Nephron (organoid): Measurements from ENCODE around the gene COG2.
"Not testable (repeated sequence)": the region's sequence is repeated elsewhere in the genome, so short reads cannot be mapped to it uniquely, and the experiment has no call there.

Source experiments
- H3K27ac Mint-ChIP-seq, 3 experiments: 2 replicates each; pipeline ENCODE4 v1.8.0; 2020; ENCODE audit warnings: mixed read lengths in 3 of 3, mild to moderate bottlenecking in 2 of 3, moderate library complexity in 1 of 3
- H3K27me3 Mint-ChIP-seq: 2 replicates; pipeline ENCODE4 v1.8.0; 2021; ENCODE audit warnings: low read depth, mild to moderate bottlenecking, moderate library complexity, mixed read lengths
- H3K36me3 Mint-ChIP-seq: 2 replicates; pipeline ENCODE4 v1.8.0; 2020; ENCODE audit warnings: low read depth, mixed read lengths
- H3K4me1 Mint-ChIP-seq: 2 replicates; pipeline ENCODE4 v1.8.0; 2020; ENCODE audit warnings: mixed read lengths
- H3K4me3 Mint-ChIP-seq, 3 experiments: 2 replicates each; pipeline ENCODE4 v1.8.0; 2020; ENCODE audit warnings: mild to moderate bottlenecking in 3 of 3, mixed read lengths in 3 of 3, moderate library complexity in 2 of 3
- H3K9me3 Mint-ChIP-seq: 2 replicates; pipeline ENCODE4 v1.8.0; 2020; ENCODE audit warnings: mixed read lengths
- CTCF ChIP-seq, 3 experiments: fragments of 200-600 bp; sonication (generic); IDR thresholded peaks; one replicate each; pipeline ENCODE4 v1.5.0; 2021; ENCODE audit warnings: antibody characterized with exemption in 3 of 3; ENCODE audit not compliant: unreplicated experiment in 3 of 3

COG2 gene

GRCh38 chr1:230696218-230696617 is 53.9 kb downstream of the COG2 start:
- Mint-ChIP-seq H3K27me3 (peaks cover 3% of the 10 kb centered on the region), H3K36me3 (peaks cover 23% of the 10 kb centered on the region), H3K4me3 (no peak overlapping the region), H3K9me3 (no peaks in the 10 kb centered on the region), H3K27ac (peak overlapping the region in 2 of 3 experiments; percentile 17 to 65), H3K4me1 (peaks cover 17% of the 10 kb centered on the region)
- TF ChIP-seq CTCF (IDR thresholded peaks at IDR 0.05; ENCODE audit: unreplicated experiment in 3 of 3) = no peak

- Mint-ChIP-seq H3K9me3 (no peaks in the 10 kb centered on the region), H3K27me3 (peaks cover 3% of the 10 kb centered on the region), H3K36me3 (peaks cover 16% of the 10 kb centered on the region), H3K4me1 (peaks cover 17% of the 10 kb centered on the region), H3K4me3 (no peak overlapping the region), H3K27ac (peak overlapping the region in 2 of 3 experiments; percentile 17 to 65)
- no peak for TF ChIP-seq CTCF (IDR thresholded peaks at IDR 0.05; ENCODE audit: unreplicated experiment in 3 of 3)
Observed at GRCh38 chr1:230696722-230697437, 54.6 kb downstream of the COG2 start.

- Mint-ChIP-seq H3K36me3 (peaks cover 5% of the 10 kb centered on the region), H3K4me3 (no peak overlapping the region), H3K27ac (no peak overlapping the region), H3K9me3 (no peaks in the 10 kb centered on the region), H3K4me1 (peaks cover 26% of the 10 kb centered on the region), H3K27me3 (peaks cover 3% of the 10 kb centered on the region)
- TF ChIP-seq CTCF (IDR thresholded peaks at IDR 0.05; ENCODE audit: unreplicated experiment in 3 of 3) = no peak
Observed at GRCh38 chr1:230698130-230698529, 55.8 kb downstream of the COG2 start.

- H3K36me3 Mint-ChIP-seq, H3K27ac Mint-ChIP-seq, H3K27me3 Mint-ChIP-seq, H3K9me3 Mint-ChIP-seq, H3K4me3 Mint-ChIP-seq: not testable (repeated sequence)
- peaks cover 26% of the 10 kb centered on the region for H3K4me1 Mint-ChIP-seq
Observed at GRCh38 chr1:230698964-230699363, 56.7 kb downstream of the COG2 start.

- peaks cover 26% of the 10 kb centered on the region for H3K4me1 Mint-ChIP-seq
- H3K27ac Mint-ChIP-seq = no peak overlapping the region
- H3K9me3 Mint-ChIP-seq = no peaks in the 10 kb centered on the region
- H3K4me3 Mint-ChIP-seq = no peak overlapping the region
- H3K27me3 Mint-ChIP-seq = peaks cover 3% of the 10 kb centered on the region
- no peaks in the 10 kb centered on the region for H3K36me3 Mint-ChIP-seq
- TF ChIP-seq CTCF (IDR thresholded peaks at IDR 0.05; ENCODE audit: unreplicated experiment in 3 of 3) = no peak
Observed at GRCh38 chr1:230699716-230700115, 57.4 kb downstream of the COG2 start.

GRCh38 chr1:230700132-230700531 is 57.9 kb downstream of the COG2 start:
- Mint-ChIP-seq H3K4me1 (peaks cover 26% of the 10 kb centered on the region), H3K27me3 (peaks cover 7% of the 10 kb centered on the region), H3K9me3 (no peaks in the 10 kb centered on the region), H3K27ac (no peak overlapping the region), H3K36me3 (no peaks in the 10 kb centered on the region), H3K4me3 (no peak overlapping the region)
- no peak for TF ChIP-seq CTCF (IDR thresholded peaks at IDR 0.05; ENCODE audit: unreplicated experiment in 3 of 3)
